Astrocyte of the spinal cord (primary cell): Measurements from ENCODE around the gene SUGP1.

Experiments
- DNase-seq: peaks from one replicate; pipeline ENCODE4 v3.0.0; 2011; ENCODE audit warnings: low read depth, low spot score
- H3K4me3 ChIP-seq: 2 replicates; pipeline ENCODE4 v1.5.1; 2011; ENCODE audit warnings: low read depth, mild to moderate bottlenecking, low read length, moderate library complexity
- in situ Hi-C: cut with HindIII; loops from 2 replicates; pipeline ENCODE4 v1.10.0; 2017; ENCODE audit warnings: low sequenced_read_pairs
- TF ChIP-seq, protein P1 (sequence below): IDR thresholded peaks from 2 replicates; pipeline ENCODE4 v1.5.1; 2012; ENCODE audit warnings: low read depth, mild to moderate bottlenecking, low read length, inconsistent platforms

Gene SUGP1

GRCh38 chr19:19292607-19293006 is 27.7 kb downstream of the SUGP1 start:
- DNase-seq, result no peak
- TF ChIP-seq, protein P1, sequence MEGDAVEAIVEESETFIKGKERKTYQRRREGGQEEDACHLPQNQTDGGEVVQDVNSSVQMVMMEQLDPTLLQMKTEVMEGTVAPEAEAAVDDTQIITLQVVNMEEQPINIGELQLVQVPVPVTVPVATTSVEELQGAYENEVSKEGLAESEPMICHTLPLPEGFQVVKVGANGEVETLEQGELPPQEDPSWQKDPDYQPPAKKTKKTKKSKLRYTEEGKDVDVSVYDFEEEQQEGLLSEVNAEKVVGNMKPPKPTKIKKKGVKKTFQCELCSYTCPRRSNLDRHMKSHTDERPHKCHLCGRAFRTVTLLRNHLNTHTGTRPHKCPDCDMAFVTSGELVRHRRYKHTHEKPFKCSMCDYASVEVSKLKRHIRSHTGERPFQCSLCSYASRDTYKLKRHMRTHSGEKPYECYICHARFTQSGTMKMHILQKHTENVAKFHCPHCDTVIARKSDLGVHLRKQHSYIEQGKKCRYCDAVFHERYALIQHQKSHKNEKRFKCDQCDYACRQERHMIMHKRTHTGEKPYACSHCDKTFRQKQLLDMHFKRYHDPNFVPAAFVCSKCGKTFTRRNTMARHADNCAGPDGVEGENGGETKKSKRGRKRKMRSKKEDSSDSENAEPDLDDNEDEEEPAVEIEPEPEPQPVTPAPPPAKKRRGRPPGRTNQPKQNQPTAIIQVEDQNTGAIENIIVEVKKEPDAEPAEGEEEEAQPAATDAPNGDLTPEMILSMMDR, result no peak
- no peak overlapping the region for H3K4me3 ChIP-seq
- in situ Hi-C loops, result no loop called here

DNA sequence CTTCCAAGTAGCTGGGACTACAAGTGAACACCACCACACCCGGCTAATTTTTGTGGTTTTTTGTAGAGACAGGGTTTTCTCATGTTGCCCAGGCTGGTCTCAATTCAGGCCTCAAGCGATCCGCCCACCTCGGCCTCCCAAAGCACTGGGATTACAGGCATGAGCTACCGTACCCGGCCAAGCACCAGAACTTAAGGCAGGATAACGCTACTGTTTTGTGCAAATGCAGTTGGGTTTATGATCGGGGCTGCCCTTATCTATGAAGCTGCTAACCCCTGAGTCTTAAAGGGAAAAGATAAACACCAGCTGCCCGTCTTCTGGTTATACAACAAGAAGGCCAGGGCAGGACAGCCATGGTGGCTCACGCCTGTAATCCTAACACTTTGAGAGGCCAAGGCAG is 34.6 kb downstream of the SUGP1 start:
- no peak overlapping the region for H3K4me3 ChIP-seq
- DNase-seq, result no peak
- TF ChIP-seq, protein P1, result no peak
- in situ Hi-C loops, result no loop called here

DNA sequence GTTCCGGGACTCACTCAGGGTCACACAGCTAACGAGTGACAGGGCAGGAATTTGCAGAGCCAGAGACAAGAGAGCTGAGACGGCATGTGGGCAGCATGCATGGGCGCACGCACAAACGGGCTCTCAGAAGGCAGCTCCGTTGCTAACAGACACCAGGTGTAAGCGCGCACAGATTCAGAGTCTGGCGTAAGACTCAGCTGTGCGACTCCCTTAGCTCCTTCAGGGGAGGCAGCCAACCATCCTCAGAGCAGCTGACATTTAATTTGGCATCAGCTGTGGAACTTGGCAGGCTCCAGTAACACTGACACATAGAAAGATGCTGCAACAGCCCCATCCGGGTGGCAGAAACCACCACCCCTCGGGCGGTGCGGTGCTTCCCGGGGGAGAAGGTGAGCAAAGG is 39.7 kb downstream of the SUGP1 start:
- in situ Hi-C loops, result no loop called here
- H3K4me3 ChIP-seq, result no peak overlapping the region
- no peak for DNase-seq
- TF ChIP-seq, protein P1, result no peak

DNA sequence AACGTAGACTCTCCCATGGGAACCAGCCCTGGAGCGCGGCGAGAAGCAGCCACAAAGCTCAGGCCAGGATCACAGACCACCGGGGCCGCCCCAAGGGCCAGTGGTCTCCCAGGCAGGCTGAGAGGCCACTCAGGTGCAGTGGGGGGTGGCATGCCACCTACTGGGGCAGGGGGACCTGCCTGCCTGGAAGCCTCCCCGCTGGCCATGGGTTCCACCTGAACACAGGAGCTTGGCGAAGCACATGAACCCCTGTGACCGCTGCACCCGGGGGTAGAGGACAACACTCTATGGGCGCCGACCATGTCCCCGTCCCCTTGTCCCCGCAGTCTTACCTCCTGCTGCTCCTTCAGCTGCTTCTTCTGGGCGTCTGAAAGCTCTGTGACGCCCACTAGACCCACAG is 40.5 kb downstream of the SUGP1 start:
- in situ Hi-C loops, result no loop called here
- TF ChIP-seq, protein P1, result no peak
- no peak for DNase-seq
- H3K4me3 ChIP-seq, result no peak overlapping the region

GRCh38 chr19:19279062-19279612 is 41.2 kb downstream of the SUGP1 start:
- TF ChIP-seq, protein P1, result no peak
- DNase-seq, result no peak
- in situ Hi-C loops, result no loop called here
- H3K4me3 ChIP-seq, result no peak overlapping the region

GRCh38 chr19:19278315-19278714 is 42.0 kb downstream of the SUGP1 start:
- in situ Hi-C loops, result no loop called here
- H3K4me3 ChIP-seq, result no peak overlapping the region
- DNase-seq, result no peak
- TF ChIP-seq, protein P1, result no peak

DNA sequence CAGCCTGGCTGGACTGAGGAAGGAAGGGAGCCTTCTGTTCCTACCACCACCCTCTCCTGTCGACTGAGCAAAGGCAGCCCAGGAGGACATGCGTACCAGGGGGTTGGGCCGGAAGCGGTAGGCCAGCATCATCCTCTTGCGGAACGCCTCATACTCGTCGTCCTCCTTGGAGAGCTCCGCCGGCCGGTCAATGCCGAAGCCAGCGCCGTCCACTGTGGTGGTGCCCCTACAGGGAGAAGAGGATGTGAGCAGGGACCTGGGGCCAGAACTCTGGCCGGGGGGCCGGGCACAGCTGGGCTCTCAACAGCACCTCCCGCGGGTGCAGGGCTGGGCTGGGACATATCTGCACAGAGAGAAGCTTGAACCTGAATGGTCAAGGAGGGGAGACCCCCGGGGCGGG is 43.5 kb downstream of the SUGP1 start:
- no peak for DNase-seq
- in situ Hi-C loops, result no loop called here
- no peak overlapping the region for H3K4me3 ChIP-seq
- TF ChIP-seq, protein P1, result no peak
